ENCODE measurements around the gene DKC1.
"Not testable (repeated sequence)": the region's sequence is repeated elsewhere in the genome, so short reads cannot be mapped to it uniquely, and the experiment has no call there.

The DKC1 gene

GRCh38 chrX:154821523-154821922, 58.9 kb downstream of the DKC1 start:
- no peak for DNase-seq

DNA sequence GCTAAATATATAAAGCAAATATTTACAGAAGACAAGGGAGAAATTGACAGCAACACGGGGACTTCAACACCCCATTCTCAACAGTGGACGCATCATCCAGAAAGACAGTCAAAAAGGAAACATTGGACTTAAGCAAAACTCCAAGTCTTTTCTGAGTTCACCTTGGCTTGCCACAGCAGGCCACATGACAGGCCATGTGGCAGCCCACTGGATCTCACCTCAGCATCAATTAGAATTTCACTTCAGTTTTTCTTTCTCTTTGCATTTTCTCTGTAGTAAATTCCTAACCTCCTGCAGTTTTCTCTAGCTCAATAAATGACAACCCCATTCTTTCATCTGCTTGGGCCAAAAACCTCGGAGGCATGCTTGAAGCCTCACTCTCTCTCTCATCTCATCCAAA, 59.4 kb downstream of the DKC1 start:
- no peak for DNase-seq

- DNase-seq: no peak
These were observed 62.0 kb downstream of the DKC1 start for GRCh38 chrX:154824638-154825037.

DNA sequence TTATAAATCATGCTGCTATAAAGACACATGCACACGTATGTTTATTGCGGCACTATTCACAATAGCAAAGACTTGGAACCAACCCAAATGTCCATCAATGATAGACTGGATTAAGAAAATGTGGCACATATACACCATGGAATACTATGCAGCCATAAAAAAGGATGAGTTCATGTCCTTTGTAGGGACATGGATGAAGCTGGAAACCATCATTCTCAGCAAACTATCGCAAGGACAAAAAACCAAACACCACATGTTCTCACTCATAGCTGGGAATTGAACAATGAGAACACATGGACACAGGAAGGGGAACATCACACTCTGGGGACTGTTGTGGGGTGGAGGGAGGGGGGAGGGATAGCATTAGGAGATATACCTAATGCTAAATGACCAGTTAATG, 62.9 kb downstream of the DKC1 start:
- not testable (repeated sequence) for DNase-seq

Data from CD4-positive, alpha-beta T cell treated with Interleukin-1 beta for 1 hour (primary cell).